Pons (tissue), 1 donor: ENCODE data around the gene SHISAL1.
"Not testable (repeated sequence)": the region's sequence is repeated elsewhere in the genome, so short reads cannot be mapped to it uniquely, and the experiment has no call there.

Experiments
- DNase-seq: peaks from one replicate; pipeline ENCODE4 v3.0.0-alpha.2; 2016; ENCODE audit warnings: low spot score

SHISAL1 gene

DNA sequence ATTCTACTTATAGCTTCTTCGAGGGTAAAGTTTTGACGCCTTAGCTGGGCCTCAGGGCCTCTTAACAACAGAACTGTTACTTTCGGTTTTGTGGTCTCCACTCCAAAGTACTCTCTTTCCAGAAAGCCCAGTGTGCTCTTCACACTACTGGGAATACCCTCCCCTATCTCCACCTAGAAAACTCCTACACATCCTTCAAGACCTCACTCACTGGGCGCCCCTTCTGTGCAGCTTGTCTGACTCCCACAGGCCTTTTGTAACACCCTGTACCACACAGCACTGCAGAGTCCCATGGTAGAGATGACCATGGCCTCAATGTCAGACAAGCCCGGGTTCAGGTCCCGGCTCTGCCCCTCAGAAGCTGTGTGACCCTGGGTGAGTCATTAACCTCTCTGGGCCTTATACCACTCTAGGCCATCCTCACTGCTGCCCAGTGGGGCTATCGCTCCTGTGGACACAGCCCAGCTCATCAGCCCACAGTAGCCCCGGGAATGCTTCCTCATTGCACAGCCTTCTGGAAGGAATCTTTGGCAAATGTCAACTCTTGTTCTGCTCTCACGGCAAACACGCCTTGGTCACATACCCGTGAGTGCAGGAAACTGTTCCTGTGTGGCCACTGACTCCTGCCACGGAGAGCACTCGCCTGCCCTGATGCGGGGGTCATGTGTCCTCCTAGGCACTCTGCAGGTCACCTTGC lies 51.4 kb downstream of the SHISAL1 start:
- no peak for DNase-seq

DNA sequence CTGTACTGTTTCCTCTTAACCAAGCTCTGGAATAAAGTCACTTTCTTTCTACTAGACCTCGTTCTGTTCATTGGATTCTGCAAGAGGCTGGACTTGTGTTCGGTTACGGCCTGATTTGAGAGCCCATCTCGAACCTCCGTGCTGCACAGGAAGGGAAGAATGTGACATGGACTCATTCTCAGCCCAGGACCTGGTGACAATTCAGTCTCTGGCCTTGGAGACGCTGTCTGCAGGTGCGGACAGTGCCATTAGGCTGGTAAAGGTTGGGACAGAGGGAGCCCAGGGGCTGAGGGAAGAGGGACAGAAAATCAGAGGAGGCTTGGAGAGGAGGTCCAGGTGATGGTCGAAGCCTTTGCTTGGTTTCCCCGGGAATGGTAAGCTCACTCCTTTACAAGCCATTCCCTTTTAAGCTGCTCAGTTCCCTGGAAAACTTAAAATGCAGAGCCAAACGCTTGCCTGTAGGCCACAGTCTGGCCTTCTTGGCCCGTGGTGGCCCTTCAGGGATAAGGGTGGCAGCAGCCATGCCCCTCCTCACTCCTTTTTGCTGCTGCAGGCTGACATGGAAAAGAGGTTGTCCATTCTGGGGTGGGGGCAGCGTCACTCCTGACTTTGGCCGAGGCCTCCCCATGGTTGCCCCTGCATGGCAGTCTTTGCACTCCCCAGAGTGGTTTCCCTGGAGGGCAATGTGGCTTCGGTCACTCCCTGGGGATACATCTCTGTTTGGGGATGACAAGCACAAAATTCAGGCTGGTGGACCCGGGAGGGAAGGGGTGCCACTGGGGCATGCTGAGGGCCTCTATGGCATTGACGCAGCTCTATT lies 52.3 kb downstream of the SHISAL1 start:
- DNase-seq: no peak

DNA sequence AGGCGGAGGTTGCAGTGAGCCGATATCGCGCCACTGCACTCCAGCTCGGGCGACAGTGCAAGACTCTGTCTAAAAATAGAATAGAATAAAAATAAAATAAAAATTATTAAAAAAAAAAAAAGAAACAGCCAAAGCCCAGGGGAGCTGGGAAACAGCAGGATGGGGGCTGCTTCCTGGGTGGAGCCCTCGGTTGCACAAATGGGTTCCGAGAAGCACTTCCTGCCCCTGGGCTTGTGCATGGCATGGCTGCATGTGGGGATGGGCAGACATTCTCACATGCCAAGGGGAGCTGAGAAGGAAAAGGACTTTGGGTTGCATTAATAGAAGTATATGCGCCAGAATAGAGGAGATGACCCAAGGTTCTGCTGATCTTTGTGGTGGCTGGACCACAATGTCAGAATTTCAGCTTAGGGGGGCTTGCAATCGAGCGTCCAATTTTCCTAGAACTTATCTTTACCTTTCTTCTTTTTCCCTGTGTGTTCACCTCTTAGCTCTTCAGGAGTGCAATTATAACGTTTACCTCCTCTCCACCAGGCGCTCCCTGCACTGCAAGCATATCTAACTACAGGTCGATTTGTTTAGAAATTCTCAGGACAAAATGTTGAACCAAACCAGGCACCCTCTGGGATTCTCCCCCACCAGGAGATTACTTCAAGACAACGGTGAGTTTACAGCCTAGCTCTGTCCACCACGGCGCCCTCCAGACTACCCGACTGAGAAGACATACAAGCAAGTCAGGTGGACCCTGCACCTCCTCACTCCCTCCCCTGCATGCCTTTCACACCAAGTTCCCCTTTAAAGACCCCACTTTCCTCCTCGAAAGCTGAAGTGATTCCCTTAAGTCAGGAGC lies 53.2 kb downstream of the SHISAL1 start:
- no peak for DNase-seq

DNA sequence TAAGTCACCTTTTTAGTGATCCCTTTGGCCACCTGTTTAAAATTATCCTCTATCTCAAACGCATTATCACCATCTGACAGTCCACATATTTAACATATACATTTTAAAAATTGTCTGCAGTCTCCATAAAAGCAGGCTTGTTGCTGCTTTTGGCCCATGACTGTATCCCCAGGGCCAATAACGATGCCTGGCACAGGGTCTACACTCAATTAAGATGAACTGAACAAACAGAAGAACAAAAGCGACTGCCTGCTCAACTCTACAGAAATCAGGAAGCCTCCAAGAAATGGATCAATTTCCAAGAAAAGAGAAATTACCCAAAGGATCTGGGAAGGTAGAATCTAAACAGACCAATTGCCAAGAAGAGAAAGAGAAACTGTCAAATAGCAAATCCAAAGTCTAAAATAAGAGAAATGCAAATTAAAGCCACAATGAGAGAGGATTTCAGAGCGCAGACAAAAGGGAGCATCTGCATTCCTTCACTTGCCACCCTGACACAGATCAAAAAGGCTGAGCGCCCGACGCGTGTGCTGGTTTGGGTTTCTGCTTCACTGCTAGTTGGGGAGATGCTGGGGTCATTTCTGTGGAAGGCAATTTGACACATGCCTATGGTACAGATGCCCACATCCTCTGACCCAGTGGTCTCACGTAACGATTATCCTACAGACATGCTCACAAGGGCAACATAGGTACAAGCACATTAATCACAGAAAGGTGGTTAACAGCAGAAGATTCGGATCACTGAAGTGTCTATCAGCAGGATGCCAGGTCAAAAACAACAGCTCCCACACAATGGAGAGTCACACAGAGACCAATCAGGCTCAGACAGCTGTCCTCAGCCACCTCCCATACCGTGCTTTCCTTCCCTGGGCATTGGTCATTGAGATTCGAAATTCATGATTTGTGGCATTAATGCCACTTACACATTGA lies 55.9 kb downstream of the SHISAL1 start:
- DNase-seq: no peak

DNA sequence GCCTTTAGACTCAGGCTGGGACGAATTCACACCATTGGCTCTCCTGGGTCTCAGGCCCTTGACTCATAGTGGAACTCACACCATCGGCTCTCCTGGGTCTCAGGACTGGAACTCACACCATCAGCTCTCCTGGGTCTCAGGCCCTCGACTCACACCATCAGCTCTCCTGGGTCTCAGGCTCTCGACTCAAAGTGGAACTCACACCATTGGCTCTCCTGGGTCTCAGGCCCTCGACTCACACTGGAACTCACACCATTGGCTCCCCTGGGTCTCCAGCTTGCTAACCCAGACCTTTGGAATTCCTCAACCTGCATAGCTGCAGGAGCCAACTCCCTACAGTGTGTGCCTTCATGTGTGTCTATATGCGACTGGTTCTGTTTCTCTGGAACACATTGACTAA lies 56.7 kb downstream of the SHISAL1 start:
- no peak for DNase-seq

DNA sequence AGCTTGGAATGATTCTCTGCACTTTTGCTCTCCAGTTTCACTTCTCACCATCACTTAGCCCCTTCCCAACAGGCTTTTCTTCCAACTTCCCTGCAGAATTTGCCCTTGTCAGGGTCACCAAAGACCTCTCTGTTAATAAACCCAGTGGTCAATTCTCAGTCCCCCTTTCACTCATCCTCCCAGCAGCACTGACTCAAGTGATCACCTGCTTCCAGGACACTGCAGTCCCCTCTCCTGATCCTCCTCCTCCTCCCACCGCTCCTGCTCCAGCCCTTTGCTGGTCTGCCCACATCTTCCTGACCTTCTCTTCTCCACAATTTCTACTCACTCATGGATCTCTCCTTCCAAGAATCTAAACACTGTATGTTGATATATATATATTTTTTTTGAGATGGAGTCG lies 57.9 kb downstream of the SHISAL1 start:
- no peak for DNase-seq

DNA sequence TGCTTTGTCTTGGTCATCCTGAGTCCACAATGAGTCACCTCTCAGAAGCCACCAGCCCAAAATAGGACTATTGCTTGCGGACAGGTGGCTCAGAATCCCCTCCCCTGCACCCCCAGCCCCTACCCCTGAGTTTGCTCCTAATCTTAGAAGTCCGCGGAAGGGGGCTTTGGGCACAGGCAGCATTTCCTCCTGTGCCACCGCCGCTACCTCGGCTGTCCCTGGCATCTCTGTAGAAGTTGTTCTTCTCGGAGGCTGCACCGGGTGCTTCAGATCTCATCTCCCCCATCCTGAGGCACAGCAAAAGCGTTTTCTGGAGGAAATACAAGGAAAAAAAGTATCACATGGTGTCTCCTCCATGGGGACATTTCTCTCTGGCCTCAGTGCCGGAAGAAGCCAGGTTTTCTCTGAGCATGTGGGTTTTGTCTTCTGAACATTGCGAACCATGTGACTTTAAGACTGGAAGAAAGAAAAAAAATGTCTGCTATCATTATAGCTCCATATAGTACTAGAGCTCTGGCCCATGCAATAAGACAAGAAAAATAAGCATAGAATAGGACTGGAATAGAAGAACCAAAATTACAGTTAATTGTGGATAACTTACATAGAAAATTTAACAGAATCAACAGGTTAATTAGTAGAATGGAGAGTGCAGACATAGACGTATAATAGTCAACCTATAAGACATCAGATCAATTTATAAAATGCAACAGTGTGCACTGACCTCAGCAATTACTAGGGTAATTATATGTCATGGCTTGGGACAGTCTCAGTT lies 63.2 kb downstream of the SHISAL1 start:
- no peak for DNase-seq

DNA sequence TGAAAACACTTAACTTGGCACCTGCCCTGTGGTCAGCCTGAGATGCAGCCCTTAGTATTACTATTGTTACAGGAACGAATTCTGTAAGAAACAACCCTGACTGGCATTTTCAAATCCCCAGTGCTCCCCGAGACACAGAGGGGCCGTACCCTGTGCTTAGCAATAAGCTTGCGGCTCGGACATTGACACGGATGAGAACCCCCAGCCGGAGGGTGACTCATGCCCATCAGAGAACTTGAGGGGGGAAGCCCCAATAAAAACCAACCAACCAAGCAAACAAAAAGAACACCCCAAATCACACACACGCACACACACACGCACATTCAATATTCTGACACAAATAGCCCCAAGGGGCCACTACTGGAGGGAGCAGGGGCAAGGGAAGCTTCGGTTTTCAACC lies 63.8 kb downstream of the SHISAL1 start:
- DNase-seq: no peak

DNA sequence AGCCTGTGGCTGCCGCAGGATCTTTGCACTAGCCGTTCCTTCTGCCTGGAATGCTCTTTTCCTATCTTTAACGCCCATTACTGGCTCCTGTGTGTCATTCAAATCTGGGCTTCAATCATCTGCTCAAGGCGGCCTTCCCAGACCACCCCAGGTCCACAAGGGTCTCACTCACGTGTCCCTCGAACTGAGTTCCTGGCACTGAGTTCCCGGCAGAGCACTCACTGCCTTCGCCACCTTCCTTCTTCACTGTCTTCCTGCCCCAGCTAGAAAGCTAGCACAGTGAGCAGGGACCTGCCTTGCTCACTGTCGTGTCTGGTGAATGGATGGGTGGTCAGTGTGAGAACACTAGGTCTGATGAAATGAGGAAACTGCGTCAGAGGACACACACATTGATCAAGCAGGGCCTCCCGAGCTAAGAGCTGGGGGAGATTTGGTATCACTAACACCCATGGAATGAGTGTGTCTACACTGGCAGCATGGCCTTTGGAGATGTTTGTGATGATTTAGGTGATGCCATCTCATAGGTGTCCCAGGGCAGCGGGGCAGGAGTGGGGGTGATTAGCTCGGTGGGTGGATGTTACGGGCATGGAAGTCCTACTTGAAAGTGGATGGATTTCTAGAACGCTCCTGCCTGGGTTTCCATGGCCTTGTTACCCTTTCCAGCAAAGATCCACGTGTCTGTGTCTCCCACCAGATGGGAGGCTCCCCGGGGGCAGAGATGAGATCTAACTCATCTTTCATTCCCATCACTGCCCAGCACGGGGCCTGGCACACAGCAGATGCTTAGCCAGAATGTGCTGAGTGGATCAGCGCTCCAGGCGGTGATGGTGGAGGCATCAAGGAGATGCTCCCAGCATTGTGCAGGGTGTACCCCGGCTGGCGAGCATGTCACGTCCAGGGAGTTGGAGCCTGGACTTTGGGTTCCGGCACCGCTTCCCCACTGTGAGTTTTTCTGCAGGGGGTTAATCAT lies 64.5 kb downstream of the SHISAL1 start:
- no peak for DNase-seq

DNA sequence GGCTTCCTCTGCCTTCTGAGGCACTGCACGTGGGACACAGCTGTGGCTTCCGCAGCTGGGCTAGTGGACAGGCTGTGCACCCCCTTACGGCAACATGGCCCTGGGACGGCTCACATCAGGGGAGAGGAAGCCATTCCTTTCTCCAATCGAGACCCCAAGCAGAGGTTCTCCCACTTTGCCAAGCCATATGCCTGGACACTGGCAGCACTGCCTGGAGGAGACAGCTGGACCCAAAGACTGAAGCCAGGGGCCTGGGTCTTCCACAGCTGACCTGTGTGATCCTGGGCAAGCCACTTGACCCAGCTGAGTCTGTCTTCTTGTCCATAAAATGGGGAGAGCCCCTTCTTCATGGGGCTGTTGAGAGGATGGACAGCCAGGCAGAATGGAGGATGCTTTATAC lies 65.4 kb downstream of the SHISAL1 start:
- DNase-seq: no peak

DNA sequence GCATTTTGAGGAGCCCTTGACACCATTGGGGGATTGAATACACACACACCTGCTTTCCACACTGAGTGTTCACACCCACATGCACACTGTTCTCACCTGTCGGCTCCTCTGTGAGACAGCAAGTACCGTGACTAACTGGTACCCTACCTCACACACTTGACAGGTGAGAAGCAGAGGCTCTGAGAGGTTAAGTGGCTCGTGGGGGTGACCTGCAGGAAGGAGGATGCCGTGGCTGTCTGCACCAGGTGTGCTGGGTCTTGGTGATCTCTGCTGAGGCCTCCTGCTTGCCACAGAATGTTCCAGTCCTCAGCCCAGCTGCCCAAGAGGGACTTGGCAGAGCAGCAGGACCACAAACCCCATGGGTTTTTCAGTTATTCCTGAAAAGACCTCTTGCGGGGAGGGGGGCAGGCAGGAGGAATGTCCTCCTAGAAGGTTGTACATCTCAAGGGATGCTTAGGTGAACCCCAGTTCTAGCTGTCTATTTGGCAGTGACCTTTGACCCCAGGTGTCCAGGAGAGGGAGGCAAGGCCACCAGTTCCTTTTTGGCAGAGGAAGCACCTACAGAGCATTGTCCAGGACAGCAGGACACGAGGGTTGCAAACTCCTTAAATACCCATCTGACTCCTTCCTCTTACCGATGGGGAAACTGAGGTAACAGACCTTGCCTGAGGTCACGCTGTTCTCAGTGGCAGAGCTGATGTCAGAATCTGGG lies 66.0 kb downstream of the SHISAL1 start:
- no peak for DNase-seq

DNA sequence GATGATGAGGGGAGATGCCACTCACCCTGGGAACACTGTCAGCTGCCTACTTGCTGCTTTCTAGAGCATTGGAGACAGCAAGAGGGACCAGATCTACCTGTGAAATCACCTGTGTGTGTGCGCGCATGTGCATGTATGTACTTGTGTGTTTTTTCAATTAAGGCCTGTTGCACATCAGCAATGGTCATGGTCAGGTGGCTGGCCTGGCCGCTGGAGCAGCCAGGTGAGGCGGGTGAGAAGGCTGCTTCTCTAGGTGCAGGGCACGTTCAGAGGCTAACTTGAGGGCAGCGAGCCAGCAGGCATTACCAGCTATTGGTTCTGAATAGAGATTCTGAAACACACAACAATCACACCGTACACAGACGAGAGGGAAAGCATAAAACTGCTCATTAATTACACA lies 66.9 kb downstream of the SHISAL1 start:
- DNase-seq: no peak

DNA sequence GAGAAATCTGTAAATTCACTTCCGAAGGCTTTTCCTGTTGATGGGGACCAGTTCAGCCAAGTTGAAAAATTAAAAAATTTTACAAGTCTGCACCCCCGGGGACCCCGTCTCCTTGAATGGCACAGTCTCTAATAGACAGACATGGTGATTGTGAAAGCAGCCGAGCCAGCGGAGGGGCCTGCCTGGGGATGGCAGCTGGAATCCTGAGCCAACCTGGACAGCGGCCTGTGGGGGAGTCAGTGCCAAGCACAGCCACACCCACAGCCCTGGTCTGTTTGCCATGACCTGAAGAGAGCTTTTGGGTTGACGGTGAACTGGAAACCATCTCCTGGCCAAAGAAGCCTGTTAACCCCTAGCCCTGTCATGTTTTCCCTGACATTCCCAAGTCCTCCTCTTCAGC lies 67.3 kb downstream of the SHISAL1 start:
- no peak for DNase-seq

DNA sequence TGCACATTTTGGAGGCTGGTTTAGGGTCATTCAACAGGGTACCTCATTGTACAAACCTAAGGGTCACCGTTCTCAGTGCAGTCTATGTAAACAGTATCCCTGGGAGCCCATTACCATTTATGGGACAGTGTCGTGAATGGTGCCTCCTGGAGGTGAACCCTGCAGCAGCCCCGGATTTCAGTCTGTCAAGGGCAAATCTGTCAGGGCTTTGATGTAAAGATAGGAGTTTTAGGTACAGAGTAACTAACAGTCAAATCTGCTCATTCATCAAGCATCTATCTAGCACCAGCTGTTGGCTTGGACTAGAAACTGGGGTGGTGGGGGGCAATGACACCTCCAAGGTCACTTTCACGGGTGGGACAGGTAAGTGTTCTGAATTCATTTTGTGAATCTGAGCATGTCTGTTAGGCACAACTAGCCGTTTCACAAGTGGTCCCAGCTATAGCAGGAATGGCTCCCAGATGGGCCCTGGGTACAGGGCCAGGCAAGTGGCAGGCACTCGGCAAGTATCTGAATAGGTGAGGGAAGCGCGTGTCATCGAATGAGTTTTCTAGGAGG lies 68.4 kb downstream of the SHISAL1 start:
- no peak for DNase-seq

DNA sequence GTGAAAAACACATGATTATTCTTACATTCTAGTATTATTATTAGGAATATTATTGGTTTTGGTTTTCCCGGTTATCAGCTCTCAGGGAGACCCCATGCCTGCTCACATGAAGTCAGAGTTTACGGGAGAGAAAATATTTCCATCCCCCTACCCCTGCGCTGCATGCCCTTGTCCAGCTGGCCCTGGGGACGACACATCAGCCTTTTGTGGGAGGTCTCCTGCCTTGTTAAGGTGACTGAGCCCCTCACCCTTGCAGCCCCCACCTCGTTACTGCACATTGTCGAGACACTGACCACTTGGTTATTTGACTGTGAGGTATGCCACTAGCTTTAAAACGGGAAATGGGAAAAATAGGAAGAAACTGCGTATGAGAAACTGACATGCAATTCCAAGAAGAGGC lies 69.0 kb downstream of the SHISAL1 start:
- no peak for DNase-seq

DNA sequence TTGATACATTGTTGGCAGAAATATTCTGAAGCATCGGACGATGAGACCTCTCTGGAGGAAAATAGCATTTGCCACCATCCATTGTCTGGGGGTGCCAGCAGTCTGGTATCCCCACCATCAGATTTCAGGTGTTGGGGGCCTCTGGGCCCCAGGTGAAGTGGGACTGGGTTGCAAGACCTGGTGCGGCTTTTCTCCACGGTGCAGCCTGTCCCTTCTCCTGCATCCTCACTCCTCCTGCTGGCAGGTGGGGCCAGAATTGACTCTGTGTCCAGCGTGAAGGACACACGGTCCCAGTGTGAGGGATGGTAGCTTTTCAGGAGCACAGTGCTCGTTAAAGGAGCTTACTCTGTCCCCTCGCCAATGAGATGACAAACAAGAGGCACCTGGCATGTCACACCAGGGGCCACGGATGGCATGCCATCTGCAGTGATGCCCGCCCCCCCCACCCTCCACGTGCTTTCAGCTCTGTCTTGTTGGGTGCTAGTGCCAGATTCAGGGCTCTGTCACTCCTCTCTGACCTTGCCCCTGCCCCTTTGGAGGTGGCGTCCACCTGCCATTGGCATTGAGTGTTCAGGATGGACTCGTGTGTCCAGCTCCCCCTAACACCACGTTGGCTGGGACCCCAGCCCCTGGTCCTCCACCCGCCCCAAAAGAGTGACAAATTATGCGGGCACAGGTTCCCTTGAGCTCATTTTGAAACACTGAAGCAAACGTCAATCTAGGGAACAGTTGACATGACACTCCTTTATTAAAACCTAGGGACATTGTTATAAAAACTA lies 69.6 kb downstream of the SHISAL1 start:
- DNase-seq: no peak

DNA sequence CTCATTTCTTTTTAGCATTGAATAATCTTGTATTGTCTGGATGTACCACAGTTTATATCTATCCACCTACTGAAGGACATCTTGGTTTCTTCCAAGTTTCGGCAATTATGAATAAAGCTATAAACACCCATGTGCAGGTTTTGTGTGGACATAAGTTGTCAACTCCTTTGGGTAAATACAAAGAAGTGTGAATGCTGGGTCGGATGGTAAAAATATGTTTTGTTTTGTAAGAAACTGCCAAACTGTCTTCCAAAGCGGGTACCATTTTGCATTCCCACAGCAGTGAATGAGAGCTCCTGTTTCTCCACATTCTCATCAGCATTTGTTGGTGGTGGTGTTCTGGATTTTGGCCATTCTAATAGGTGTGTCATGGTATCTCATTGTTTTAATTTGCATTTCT lies 71.6 kb downstream of the SHISAL1 start:
- DNase-seq: not testable (repeated sequence)

DNA sequence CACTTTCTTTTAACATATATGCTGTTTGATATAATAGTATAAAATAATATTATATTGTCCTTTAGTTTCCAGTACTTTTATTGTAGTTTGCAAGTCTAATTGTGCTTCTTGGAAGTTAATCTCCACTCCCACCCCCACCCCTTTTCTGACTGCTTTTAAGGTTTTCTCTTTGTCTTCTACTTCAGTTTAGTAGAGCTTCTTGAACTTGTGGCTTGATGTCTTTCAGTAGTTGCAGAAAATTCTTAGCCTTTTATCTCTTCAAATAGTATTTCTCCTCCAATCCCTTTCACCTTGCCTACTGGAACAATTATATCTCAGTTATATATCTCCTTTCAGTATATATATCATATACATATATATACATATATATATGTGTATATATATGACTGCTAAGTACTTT lies 75.5 kb downstream of the SHISAL1 start:
- no peak for DNase-seq
